SU-DHL-6 (cell line): ENCODE data around the gene DPP6.

ENCODE experiments used
- H2AFZ ChIP-seq: fragments of 200-600 bp; sonication (generic); 2 replicates; pipeline ENCODE4 v1.6.1; 2014; ENCODE audit warnings: low read depth, mild to moderate bottlenecking, moderate library complexity, mixed read lengths, antibody characterized with exemption, low read length; ENCODE audit not compliant: severe bottlenecking
- H3F3A ChIP-seq: fragments of 200-600 bp; shearing (Covaris generic); 2 replicates; pipeline ENCODE4 v1.6.0; 2016; ENCODE audit warnings: antibody characterized with exemption, mild to moderate bottlenecking; ENCODE audit not compliant: insufficient read depth
- H3K27ac ChIP-seq: fragments of 200-600 bp; sonication (generic); 2 replicates; pipeline ENCODE4 v1.5.1; 2016; ENCODE audit warnings: low read depth, mild to moderate bottlenecking, low read length, moderate library complexity, mixed read lengths
- H3K27me3 ChIP-seq: fragments of 200-600 bp; sonication (generic), shearing (Covaris generic); 2 replicates; pipeline ENCODE4 v1.6.0; 2014; ENCODE audit warnings: mild to moderate bottlenecking, low read length
- H3K36me3 ChIP-seq: fragments of 200-600 bp; sonication (generic); 2 replicates; pipeline ENCODE4 v1.6.1; 2014; ENCODE audit warnings: mild to moderate bottlenecking, low read length, mixed read lengths
- H3K4me2 ChIP-seq: fragments of 300-600, 200-600 bp; shearing (Covaris generic), sonication (generic); 2 replicates; pipeline ENCODE4 v1.6.0; 2014; ENCODE audit warnings: low read length, low read depth, mild to moderate bottlenecking; ENCODE audit not compliant: poor library complexity, severe bottlenecking
- H3K4me3 ChIP-seq: fragments of 200-600 bp; sonication (generic); 2 replicates; pipeline ENCODE4 v1.5.1; 2014; ENCODE audit warnings: antibody characterized with exemption, low read length, mild to moderate bottlenecking, mixed read lengths; ENCODE audit not compliant: insufficient read depth, poor library complexity, severe bottlenecking
- H3K79me2 ChIP-seq: fragments of 200-600 bp; sonication (generic); 2 replicates; pipeline ENCODE4 v1.6.1; 2014; ENCODE audit warnings: mild to moderate bottlenecking, low read length, moderate library complexity; ENCODE audit not compliant: insufficient read depth
- H3K9ac ChIP-seq: fragments of 200-600 bp; sonication (generic); 2 replicates; pipeline ENCODE4 v1.7.0; 2014; ENCODE audit warnings: mild to moderate bottlenecking, low read length
- H3K9me2 ChIP-seq: fragments of 200-600 bp; sonication (generic); replicated peaks from 2 replicates; pipeline ENCODE4 v1.6.1; 2014; ENCODE audit warnings: low read length; ENCODE audit not compliant: insufficient read depth
- H3K9me3 ChIP-seq: fragments of 200-600 bp; sonication (generic); 2 replicates; pipeline ENCODE4 v1.6.1; 2014; ENCODE audit warnings: low read length, mixed read lengths; ENCODE audit not compliant: insufficient read depth
- H4K20me1 ChIP-seq: fragments of 200-600 bp; sonication (generic); 2 replicates; pipeline ENCODE4 v1.6.1; 2014; ENCODE audit warnings: low read depth, mild to moderate bottlenecking, antibody characterized with exemption, low read length, moderate library complexity, mixed read lengths
- CTCF ChIP-seq: fragments of 200-600 bp; sonication (generic); IDR thresholded peaks from one replicate; pipeline ENCODE4 v1.5.1; 2017; ENCODE audit warnings: antibody characterized with exemption, mild to moderate bottlenecking, low read length, moderate library complexity; ENCODE audit not compliant: insufficient read depth, poor library complexity, severe bottlenecking
- EZH2phosphoT487 ChIP-seq: fragments of 200-600 bp; sonication (generic), shearing (Covaris generic); conservative IDR thresholded peaks from 2 replicates; pipeline ENCODE4 v1.6.1; 2018; ENCODE audit warnings: mild to moderate bottlenecking, antibody characterized with exemption, low read length, moderate library complexity, mixed read lengths

Gene DPP6

GRCh38 chr7:154914308-154914995 lies 862.3 kb downstream of the DPP6 start:
- no peak overlapping the region for H3K9ac ChIP-seq
- no peaks in the 10 kb centered on the region for H3K79me2 ChIP-seq
- H3K27me3 ChIP-seq: no peaks in the 10 kb centered on the region
- H3K4me3 ChIP-seq: no peak overlapping the region
- no peak overlapping the region for H3K4me2 ChIP-seq
- no peak overlapping the region for H2AFZ ChIP-seq
- no peaks in the 10 kb centered on the region for H3F3A ChIP-seq
- no peaks in the 10 kb centered on the region for H4K20me1 ChIP-seq
- no peaks in the 10 kb centered on the region for H3K9me3 ChIP-seq
- H3K36me3 ChIP-seq: no peaks in the 10 kb centered on the region
- no peak overlapping the region for H3K27ac ChIP-seq
- TF ChIP-seq CTCF (no peak), EZH2phosphoT487 (no peak)
- H3K9me2 ChIP-seq: no peaks in the 10 kb centered on the region

GRCh38 chr7:154914996-154915380 lies 862.8 kb downstream of the DPP6 start:
- TF ChIP-seq EZH2phosphoT487 (no peak), CTCF (no peak)
- no peaks in the 10 kb centered on the region for H3K27me3 ChIP-seq
- H3K4me3 ChIP-seq: no peak overlapping the region
- no peaks in the 10 kb centered on the region for H3F3A ChIP-seq
- no peak overlapping the region for H2AFZ ChIP-seq
- no peaks in the 10 kb centered on the region for H3K9me2 ChIP-seq
- H3K9me3 ChIP-seq: no peaks in the 10 kb centered on the region
- no peaks in the 10 kb centered on the region for H3K79me2 ChIP-seq
- no peak overlapping the region for H3K9ac ChIP-seq
- H3K36me3 ChIP-seq: no peaks in the 10 kb centered on the region
- no peak overlapping the region for H3K4me2 ChIP-seq
- no peak overlapping the region for H3K27ac ChIP-seq
- no peaks in the 10 kb centered on the region for H4K20me1 ChIP-seq

GRCh38 chr7:154915600-154915999 lies 863.4 kb downstream of the DPP6 start:
- H3K36me3 ChIP-seq: no peaks in the 10 kb centered on the region
- no peaks in the 10 kb centered on the region for H4K20me1 ChIP-seq
- no peak overlapping the region for H3K4me2 ChIP-seq
- H3K4me3 ChIP-seq: no peak overlapping the region
- no peaks in the 10 kb centered on the region for H3K9me3 ChIP-seq
- H3K79me2 ChIP-seq: no peaks in the 10 kb centered on the region
- H3K27ac ChIP-seq: no peak overlapping the region
- H3K9ac ChIP-seq: no peak overlapping the region
- TF ChIP-seq EZH2phosphoT487 (no peak), CTCF (no peak)
- no peak overlapping the region for H2AFZ ChIP-seq
- no peaks in the 10 kb centered on the region for H3F3A ChIP-seq
- H3K27me3 ChIP-seq: no peaks in the 10 kb centered on the region
- H3K9me2 ChIP-seq: no peaks in the 10 kb centered on the region
